Measurements from ENCODE around the gene TBPL2. TPM values are rescaled to one million over a fixed set of nuclear protein-coding genes. Genes with fewer than 3 reads are reported as not detected.
A peak's percentile ranks its signal among the peaks of the same experiment; 100 is the strongest.
"Not testable (repeated sequence)": the region's sequence is repeated elsewhere in the genome, so short reads cannot be mapped to it uniquely, and the experiment has no call there.

TBPL2 gene
- total RNA-seq, result not detected
- long read RNA-seq, result 0 reads

GRCh38 chr14:55440385-55440784, at the start of gene TBPL2:
Gene TBPL2, minus strand, starts transcription at chr14:55440616. Its CDS starts 167 bp downstream, at chr14:55440449.
- intact Hi-C loops (cut with DNase I), result no loop called here
- no peak within 1 kb of the TSS for H3K27ac ChIP-seq
- DNase-seq, result no peak

GRCh38 chr14:55488204-55488603, 47.8 kb upstream of the TBPL2 start:
- Histone ChIP-seq H3K27ac (no peak overlapping the region), H3K9me3 (no peaks in the 10 kb centered on the region), H3K4me3 (no peak overlapping the region), H3K36me3 (no peaks in the 10 kb centered on the region), H3K4me1 (no peaks in the 10 kb centered on the region), H3K27me3 (ENCODE audit: low read depth) (no peaks in the 10 kb centered on the region)
- DNase-seq (no peak), ATAC-seq (no peak)
- intact Hi-C loops (cut with DNase I), result no loop called here
- no peak for TF ChIP-seq CTCF (IDR thresholded peaks at IDR 0.05)

More at GRCh38 chr14:55440385-55440784, at the start of gene TBPL2:
- Histone ChIP-seq H3K4me1 (no peaks in the 10 kb centered on the region), H3K9me3 (no peaks in the 10 kb centered on the region), H3K27me3 (ENCODE audit: low read depth) (peaks cover 9% of the 10 kb centered on the region), H3K36me3 (no peaks in the 10 kb centered on the region), H3K4me3 (no peak within 1 kb of the TSS)
- no peak for ATAC-seq
- TF ChIP-seq CTCF (IDR thresholded peaks at IDR 0.05), result no peak

- no peak overlapping the region for H3K4me3 ChIP-seq
- intact Hi-C loops (cut with DNase I), result no loop called here
- no peak for DNase-seq
- no peaks in the 10 kb centered on the region for H3K27me3 ChIP-seq (ENCODE audit: low read depth)
- H3K27ac ChIP-seq, result no peak overlapping the region
- no peak for ATAC-seq
- TF ChIP-seq CTCF (IDR thresholded peaks at IDR 0.05), result no peak
- H3K9me3 ChIP-seq, result no peaks in the 10 kb centered on the region
- no peaks in the 10 kb centered on the region for H3K4me1 ChIP-seq
- H3K36me3 ChIP-seq, result no peaks in the 10 kb centered on the region
These were observed 42.7 kb upstream of the TBPL2 start for GRCh38 chr14:55482936-55483605.

GRCh38 chr14:55481769-55482168, 41.4 kb upstream of the TBPL2 start:
- intact Hi-C loops (cut with DNase I), result no loop called here
- no peak for ATAC-seq

GRCh38 chr14:55477680-55478079, 37.3 kb upstream of the TBPL2 start:
- no peaks in the 10 kb centered on the region for H3K27me3 ChIP-seq (ENCODE audit: low read depth)
- DNase-seq (no peak), ATAC-seq (peak in 1 of 2 donors; percentile 58)
- H3K36me3 ChIP-seq, result no peaks in the 10 kb centered on the region
- H3K27ac ChIP-seq, result no peak overlapping the region
- no peak for TF ChIP-seq CTCF (IDR thresholded peaks at IDR 0.05)
- intact Hi-C loops (cut with DNase I), result no loop called here
- H3K4me3 ChIP-seq, result no peak overlapping the region
- no peaks in the 10 kb centered on the region for H3K4me1 ChIP-seq
- no peaks in the 10 kb centered on the region for H3K9me3 ChIP-seq

More at GRCh38 chr14:55481769-55482168, 41.4 kb upstream of the TBPL2 start:
- Histone ChIP-seq H3K27me3 (ENCODE audit: low read depth) (no peaks in the 10 kb centered on the region), H3K27ac (no peak overlapping the region), H3K4me3 (no peak overlapping the region), H3K4me1 (no peaks in the 10 kb centered on the region), H3K9me3 (no peaks in the 10 kb centered on the region), H3K36me3 (no peaks in the 10 kb centered on the region)
- no peak for DNase-seq
- TF ChIP-seq CTCF (IDR thresholded peaks at IDR 0.05), result no peak

- ATAC-seq; DNase-seq; H3K27me3 ChIP-seq (ENCODE audit: low read depth); H3K4me1 ChIP-seq; H3K36me3 ChIP-seq; intact Hi-C loops (cut with DNase I); H3K9me3 ChIP-seq; H3K27ac ChIP-seq; H3K4me3 ChIP-seq: not testable (repeated sequence)
These were observed 36.0 kb upstream of the TBPL2 start for GRCh38 chr14:55476448-55476847.
